ENCODE data around the gene MCOLN1. TPM values are rescaled to one million over a fixed set of nuclear protein-coding genes. Genes with fewer than 3 reads are reported as not detected.

The MCOLN1 gene
- total and polyA plus RNA-seq, 8 donors = 13.0 to 76.6 (median 15.3) TPM

GRCh38 chr19:7515645-7516151, 6.7 kb upstream of the MCOLN1 start, which contains the start of gene ZNF358:
Gene ZNF358, plus strand, starts transcription at chr19:7516103. Its CDS starts 3,140 bp downstream, at chr19:7519243.
- ATAC-seq = peak; percentile 93
- Histone ChIP-seq H3K4me3 (peak within 1 kb of the TSS; percentile 58 to 62), H3K27me3 (peaks cover 0 to 46% of the 10 kb centered on the region in 2 donors), H3K27ac (peak within 1 kb of the TSS; percentile 80 to 85), H3K36me3 (peaks cover 0 to 16% of the 10 kb centered on the region in 2 donors), H3K4me1 (peaks cover 0 to 22% of the 10 kb centered on the region in 2 donors), H3K9me3 (no peaks in the 10 kb centered on the region)
- no peak for TF ChIP-seq CTCF (IDR thresholded peaks at IDR 0.05)
- intact Hi-C loops (cut with DNase I) = no loop called here
- peak; percentile 66 to 90 (median 76) for DNase-seq

GRCh38 chr19:7516333-7516732, 6.1 kb upstream of the MCOLN1 start:
- TF ChIP-seq CTCF (IDR thresholded peaks at IDR 0.05) = no peak
- H3K27ac ChIP-seq = peak overlapping the region; percentile 77 to 80
- H3K27me3 ChIP-seq = peaks cover 0 to 46% of the 10 kb centered on the region in 2 donors
- DNase-seq (no peak), ATAC-seq (no peak)
- H3K9me3 ChIP-seq = no peaks in the 10 kb centered on the region
- peak overlapping the region; percentile 58 to 62 for H3K4me3 ChIP-seq
- intact Hi-C loops (cut with DNase I) = no loop called here
- peaks cover 0 to 22% of the 10 kb centered on the region in 2 donors for H3K4me1 ChIP-seq
- H3K36me3 ChIP-seq = peaks cover 0 to 18% of the 10 kb centered on the region in 2 donors

GRCh38 chr19:7516878-7517277, 5.5 kb upstream of the MCOLN1 start:
- H3K9me3 ChIP-seq = no peaks in the 10 kb centered on the region
- no peak for TF ChIP-seq CTCF (IDR thresholded peaks at IDR 0.05)
- ATAC-seq (no peak), DNase-seq (no peak)
- H3K4me3 ChIP-seq = peak overlapping the region; percentile 58 to 62
- peaks cover 0 to 18% of the 10 kb centered on the region in 2 donors for H3K36me3 ChIP-seq
- peak overlapping the region; percentile 77 to 80 for H3K27ac ChIP-seq
- intact Hi-C loops (cut with DNase I) = no loop called here
- peaks cover 0 to 46% of the 10 kb centered on the region in 2 donors for H3K27me3 ChIP-seq
- peaks cover 0 to 27% of the 10 kb centered on the region in 2 donors for H3K4me1 ChIP-seq

- Histone ChIP-seq H3K4me1 (peaks cover 7 to 48% of the 10 kb centered on the region in 2 donors), H3K27me3 (peaks cover 0 to 32% of the 10 kb centered on the region in 2 donors), H3K4me3 (no peak overlapping the region), H3K27ac (no peak overlapping the region), H3K36me3 (peaks cover 0 to 24% of the 10 kb centered on the region in 2 donors), H3K9me3 (no peaks in the 10 kb centered on the region)
- no peak for TF ChIP-seq CTCF (IDR thresholded peaks at IDR 0.05)
- no peak for ATAC-seq
- intact Hi-C loops (cut with DNase I) = no loop called here
- no peak for DNase-seq
These were observed 2.9 kb upstream of the MCOLN1 start for GRCh38 chr19:7519361-7520130.
